ENCODE results near the gene SMIM38.

Gene SMIM38

DNA sequence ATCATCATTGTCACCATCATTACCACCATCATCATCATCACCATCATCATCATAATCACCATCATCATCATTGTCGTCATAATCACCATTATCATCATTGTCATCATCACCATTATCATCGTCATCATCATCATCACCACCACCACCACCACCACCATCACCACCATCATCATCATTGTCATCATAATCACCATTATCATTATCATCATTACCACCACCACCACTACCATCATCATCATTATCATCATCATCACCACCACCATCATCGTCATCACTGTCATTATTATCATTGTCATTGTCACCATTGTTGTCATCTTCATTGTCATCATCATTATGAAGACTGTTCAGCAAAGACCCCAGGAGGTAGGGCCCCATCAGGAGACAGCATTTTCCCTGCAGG, 33.3 kb downstream of the SMIM38 start:
- DNase-seq, result no peak

- DNase-seq, result no peak
Measured at GRCh38 chr11:69190796-69191536, 35.2 kb downstream of the SMIM38 start.

DNA sequence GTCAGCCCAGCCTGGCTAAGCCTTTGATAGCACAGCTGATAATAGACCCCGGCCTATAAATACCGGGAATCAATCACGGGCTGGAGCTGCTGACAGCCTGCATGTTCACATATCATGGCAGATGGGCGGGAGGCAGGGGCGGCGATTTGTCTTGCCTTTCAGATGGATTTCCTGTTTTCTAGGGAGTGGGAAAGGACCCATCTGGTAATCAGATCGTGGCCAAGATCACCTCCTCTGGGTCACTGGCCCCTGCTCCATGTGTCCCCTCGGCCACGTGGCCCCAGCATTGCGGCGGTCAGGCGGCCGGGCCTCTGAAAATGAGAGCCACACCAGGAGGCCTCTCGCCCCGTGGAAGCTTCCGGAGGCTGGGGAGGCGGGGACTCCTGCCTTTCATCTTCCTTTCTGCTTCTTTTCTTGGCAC, 36.6 kb downstream of the SMIM38 start:
- no peak for DNase-seq

GRCh38 chr11:69193151-69193550, 37.4 kb downstream of the SMIM38 start:
- DNase-seq, result no peak

GRCh38 chr11:69193629-69194028, 37.9 kb downstream of the SMIM38 start:
- DNase-seq, result no peak

DNA sequence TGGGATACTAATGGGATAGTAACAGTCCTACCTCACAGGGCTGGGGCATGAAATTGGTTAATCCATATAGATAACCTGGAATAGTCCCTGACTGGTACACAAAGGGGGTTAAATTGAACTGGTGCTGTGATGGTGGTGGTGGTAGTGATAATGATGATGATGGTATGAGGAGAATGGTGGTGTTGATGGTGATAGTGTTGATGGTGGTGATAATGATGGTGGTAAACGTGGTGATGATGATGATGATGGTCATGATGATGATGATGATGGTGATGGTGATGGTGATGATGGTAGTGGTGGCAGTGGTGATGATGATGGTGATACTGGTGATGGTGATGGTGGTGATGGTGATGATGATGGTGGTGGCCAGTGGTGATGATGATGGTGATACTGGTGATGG, 38.7 kb downstream of the SMIM38 start:
- DNase-seq, result no peak

DNA sequence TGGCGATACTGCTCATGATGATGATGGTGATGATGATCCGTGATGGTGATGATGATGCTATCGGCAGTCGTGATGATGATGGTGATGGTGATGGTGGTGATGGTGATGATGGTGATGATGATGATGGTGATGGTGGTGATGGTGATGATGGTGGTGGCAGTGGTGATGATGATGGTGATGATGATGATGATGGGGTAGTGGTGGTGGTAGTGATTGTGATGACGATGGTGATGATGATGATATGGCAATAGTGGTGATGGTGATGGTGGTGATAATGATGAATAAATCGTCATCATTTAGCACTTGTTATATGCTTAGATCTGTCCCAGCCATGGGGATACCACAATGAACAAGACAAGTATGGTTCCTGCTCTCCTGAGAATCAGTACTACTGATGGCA, 39.2 kb downstream of the SMIM38 start:
- DNase-seq, result no peak

DNA sequence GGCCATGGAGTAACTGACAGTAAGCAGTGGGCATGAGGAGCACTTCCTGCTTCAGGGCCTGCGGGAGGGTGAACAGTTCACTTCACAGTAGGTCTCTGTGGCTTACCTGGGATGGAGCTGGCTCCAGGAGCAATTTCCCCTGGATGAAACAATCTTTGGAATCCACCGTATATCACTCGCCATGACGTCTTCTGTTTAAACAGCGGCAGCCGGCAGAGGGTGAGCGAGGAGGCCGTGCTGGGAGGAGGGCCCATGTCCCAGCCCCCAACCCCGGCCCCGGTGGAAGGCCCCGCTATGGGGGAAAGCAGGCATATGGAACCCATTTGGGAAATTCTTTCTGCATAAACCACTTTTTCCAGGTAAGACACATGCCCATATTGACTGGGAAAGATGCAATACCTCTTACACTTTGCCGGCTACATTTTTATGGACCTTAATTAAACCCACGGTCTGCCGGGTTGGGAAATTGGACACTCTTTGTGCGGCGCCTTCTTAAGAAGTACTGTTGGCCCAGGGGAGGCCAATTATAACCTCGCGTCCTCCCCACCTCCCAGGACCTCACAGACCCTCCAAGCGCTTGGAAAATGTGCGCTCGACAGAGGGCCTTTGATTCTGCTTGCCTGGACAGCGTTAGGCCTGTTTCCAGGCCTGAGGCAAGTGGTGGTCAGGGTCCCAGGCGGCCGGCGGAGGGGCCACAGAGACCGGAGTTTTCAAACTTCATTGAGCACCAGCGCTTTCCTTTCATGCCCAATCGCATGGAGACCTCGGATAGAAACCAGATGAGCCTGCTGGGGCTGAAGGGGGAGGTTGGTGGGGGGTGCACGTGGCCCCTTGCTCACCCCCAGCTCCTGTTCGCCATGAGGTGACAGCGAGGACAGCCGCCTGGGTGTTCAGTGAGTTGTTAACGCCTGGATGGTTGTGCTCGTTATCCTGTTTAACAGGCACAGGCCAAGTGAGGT, 40.4 kb downstream of the SMIM38 start:
- no peak for DNase-seq

- DNase-seq, result no peak
Measured at GRCh38 chr11:69196783-69197169, 41.0 kb downstream of the SMIM38 start.

- DNase-seq, result no peak
Measured at GRCh38 chr11:69198891-69199582, 43.3 kb downstream of the SMIM38 start.

DNA sequence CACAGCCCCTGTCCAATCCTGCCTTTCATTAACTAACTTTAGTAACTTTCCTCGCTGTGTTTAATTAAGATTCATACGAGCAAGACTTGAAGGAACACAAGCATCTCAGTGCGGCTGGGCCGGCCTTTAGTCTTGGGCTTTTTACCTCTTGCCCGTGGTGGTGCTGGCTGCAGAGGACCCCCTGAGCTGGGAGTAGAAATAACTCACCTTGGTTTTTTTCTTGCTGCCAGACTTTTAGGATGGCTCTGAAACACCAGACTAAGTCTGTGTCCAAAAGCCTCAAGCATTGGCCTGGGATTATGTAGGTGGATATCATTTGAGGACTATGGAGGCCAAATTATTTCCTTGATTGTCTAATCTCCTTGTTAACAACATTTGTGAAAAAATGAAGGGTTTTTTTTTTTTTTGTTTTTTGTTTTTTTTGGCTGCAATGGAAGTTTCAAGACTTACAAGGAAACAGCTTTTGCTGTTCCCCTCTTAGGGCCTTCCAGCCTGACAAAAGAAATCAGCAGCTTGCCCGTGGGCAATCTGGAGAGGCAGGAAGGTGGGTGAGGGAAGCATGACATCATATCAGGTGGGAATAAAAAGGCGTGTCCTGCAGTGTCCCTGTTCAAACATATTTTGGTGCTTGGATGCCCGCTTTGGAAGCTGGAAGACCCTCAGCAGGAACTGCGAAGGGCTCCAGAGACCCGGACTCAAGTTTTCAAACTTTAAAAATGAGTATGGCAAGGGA, 44.0 kb downstream of the SMIM38 start:
- no peak for DNase-seq

- DNase-seq, result no peak
Measured at GRCh38 chr11:69200331-69201065, 44.8 kb downstream of the SMIM38 start.

- DNase-seq, result no peak
Measured at GRCh38 chr11:69201066-69201365, 45.3 kb downstream of the SMIM38 start.

DNA sequence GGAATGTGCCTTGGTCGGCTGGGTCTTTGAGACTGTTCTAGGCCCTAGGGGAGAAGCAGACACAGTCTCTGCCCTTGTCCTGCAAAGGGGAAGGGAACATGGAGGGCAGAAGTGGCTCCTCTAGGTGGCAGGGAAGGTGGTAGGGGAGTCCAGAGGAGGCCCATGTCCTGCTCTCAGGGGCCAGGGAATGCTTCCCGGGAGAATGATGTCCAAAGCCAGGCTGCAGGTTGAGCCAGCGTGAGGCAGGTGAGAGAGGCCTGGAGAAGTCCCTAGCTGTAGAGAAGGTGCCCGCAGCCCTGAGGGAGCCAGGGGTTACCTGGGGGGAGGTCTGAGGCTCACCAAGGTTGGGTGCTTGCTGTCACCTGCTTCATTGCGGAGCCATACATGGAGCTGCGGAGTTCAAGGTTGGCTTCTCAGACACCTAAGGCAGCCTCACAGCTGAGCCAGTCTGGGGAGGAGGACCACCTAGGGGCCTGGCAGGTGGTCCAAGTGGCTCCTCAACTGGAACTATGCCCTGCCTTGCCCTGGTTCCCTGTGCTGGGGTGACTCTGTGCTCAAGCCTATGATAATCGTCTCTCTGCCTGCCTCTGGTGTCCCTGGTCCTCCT, 46.1 kb downstream of the SMIM38 start:
- no peak for DNase-seq

- no peak for DNase-seq
Measured at GRCh38 chr11:69202511-69203221, 46.9 kb downstream of the SMIM38 start.

DNA sequence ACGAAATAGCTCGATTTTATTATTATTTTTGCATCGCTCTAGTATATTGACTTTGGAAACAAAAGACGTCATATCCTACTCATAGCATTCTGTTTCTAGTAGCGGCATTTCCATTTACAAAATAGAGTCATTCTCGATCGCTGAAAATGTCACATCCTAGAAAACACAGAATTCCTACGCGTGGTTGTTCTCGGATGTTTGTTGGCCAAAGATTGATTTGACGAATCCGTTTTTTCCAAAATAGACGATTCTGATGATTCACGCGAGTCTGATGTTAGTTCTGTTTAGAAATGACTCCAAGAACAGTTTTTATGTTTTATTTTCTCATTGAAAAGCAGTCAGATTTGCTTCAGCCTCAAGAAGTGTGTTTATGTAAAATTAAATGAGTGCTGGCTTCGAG, 47.6 kb downstream of the SMIM38 start:
- DNase-seq, result no peak

GRCh38 chr11:69203901-69204245, 48.1 kb downstream of the SMIM38 start:
- DNase-seq, result no peak

- DNase-seq, result no peak
Measured at GRCh38 chr11:69204246-69204940, 48.7 kb downstream of the SMIM38 start.

- no peak for DNase-seq
Measured at GRCh38 chr11:69204941-69205742, 49.4 kb downstream of the SMIM38 start.

All from activated effector memory CD4-positive, alpha-beta T cell treated with Interleukin-2 at 50 U/mL for 16 hours (primary cell).